Measurements from ENCODE around the gene FAM3B. TPM values are rescaled to one million over a fixed set of nuclear protein-coding genes. Genes with fewer than 3 reads are reported as not detected.

Gene FAM3B
- total RNA-seq, 1 experiment from 2014 or later, result not detected

- no peaks in the 10 kb centered on the region for H3K9me3 Mint-ChIP-seq (ENCODE audit: unreplicated experiment)
- ChIA-PET POLR2A (no interaction called here), CTCF (no interaction called here)
- H3K27me3 Mint-ChIP-seq (ENCODE audit: insufficient read depth, unreplicated experiment), result peaks cover 69% of the 10 kb centered on the region
- BruUV-seq (replicated peaks), result no TSS peak
- no peak for DNase-seq (ENCODE audit: unreplicated experiment)
- TF ChIP-seq, protein P1, sequence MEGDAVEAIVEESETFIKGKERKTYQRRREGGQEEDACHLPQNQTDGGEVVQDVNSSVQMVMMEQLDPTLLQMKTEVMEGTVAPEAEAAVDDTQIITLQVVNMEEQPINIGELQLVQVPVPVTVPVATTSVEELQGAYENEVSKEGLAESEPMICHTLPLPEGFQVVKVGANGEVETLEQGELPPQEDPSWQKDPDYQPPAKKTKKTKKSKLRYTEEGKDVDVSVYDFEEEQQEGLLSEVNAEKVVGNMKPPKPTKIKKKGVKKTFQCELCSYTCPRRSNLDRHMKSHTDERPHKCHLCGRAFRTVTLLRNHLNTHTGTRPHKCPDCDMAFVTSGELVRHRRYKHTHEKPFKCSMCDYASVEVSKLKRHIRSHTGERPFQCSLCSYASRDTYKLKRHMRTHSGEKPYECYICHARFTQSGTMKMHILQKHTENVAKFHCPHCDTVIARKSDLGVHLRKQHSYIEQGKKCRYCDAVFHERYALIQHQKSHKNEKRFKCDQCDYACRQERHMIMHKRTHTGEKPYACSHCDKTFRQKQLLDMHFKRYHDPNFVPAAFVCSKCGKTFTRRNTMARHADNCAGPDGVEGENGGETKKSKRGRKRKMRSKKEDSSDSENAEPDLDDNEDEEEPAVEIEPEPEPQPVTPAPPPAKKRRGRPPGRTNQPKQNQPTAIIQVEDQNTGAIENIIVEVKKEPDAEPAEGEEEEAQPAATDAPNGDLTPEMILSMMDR (IDR thresholded peaks at IDR 0.05; ENCODE audit: unreplicated experiment), result no peak
- no peak overlapping the region for H3K4me3 Mint-ChIP-seq (ENCODE audit: unreplicated experiment)
- no peaks in the 10 kb centered on the region for H3K36me3 Mint-ChIP-seq (ENCODE audit: insufficient read depth, unreplicated experiment)
- no peak overlapping the region for H3K27ac Mint-ChIP-seq (ENCODE audit: low read depth, unreplicated experiment)
- H3K4me1 Mint-ChIP-seq (ENCODE audit: insufficient read depth, unreplicated experiment), result no peaks in the 10 kb centered on the region
- intact Hi-C loops (cut with micrococcal nuclease), result no loop called here
Observed at GRCh38 chr21:41348434-41348833, 31.8 kb downstream of the FAM3B start.

GRCh38 chr21:41349126-41349525, 32.5 kb downstream of the FAM3B start:
- ChIA-PET POLR2A (no interaction called here), CTCF (no interaction called here)
- TF ChIP-seq, protein P1 (IDR thresholded peaks at IDR 0.05; ENCODE audit: unreplicated experiment), result no peak
- intact Hi-C loops (cut with micrococcal nuclease), result no loop called here
- no peak for DNase-seq (ENCODE audit: unreplicated experiment)
- no TSS peak for BruUV-seq (replicated peaks)
- Mint-ChIP-seq H3K27ac (ENCODE audit: low read depth, unreplicated experiment) (no peak overlapping the region), H3K4me3 (ENCODE audit: unreplicated experiment) (no peak overlapping the region), H3K27me3 (ENCODE audit: insufficient read depth, unreplicated experiment) (peaks cover 69% of the 10 kb centered on the region), H3K36me3 (ENCODE audit: insufficient read depth, unreplicated experiment) (no peaks in the 10 kb centered on the region), H3K4me1 (ENCODE audit: insufficient read depth, unreplicated experiment) (no peaks in the 10 kb centered on the region), H3K9me3 (ENCODE audit: unreplicated experiment) (no peaks in the 10 kb centered on the region)

- CTCF ChIA-PET, result interaction anchor here (0.6 to 1.4 kb wide), 3 partner anchors 11 to 386 kb away, joined by 3 to 4 read pairs (median 3); no protein-coding TSS in a partner anchor
- POLR2A ChIA-PET, result no interaction called here
- Mint-ChIP-seq H3K27me3 (ENCODE audit: insufficient read depth, unreplicated experiment) (peaks cover 69% of the 10 kb centered on the region), H3K9me3 (ENCODE audit: unreplicated experiment) (no peaks in the 10 kb centered on the region), H3K36me3 (ENCODE audit: insufficient read depth, unreplicated experiment) (no peaks in the 10 kb centered on the region), H3K4me3 (ENCODE audit: unreplicated experiment) (no peak overlapping the region), H3K27ac (ENCODE audit: low read depth, unreplicated experiment) (no peak overlapping the region), H3K4me1 (ENCODE audit: insufficient read depth, unreplicated experiment) (no peaks in the 10 kb centered on the region)
- intact Hi-C loops (cut with micrococcal nuclease), result no loop called here
- BruUV-seq (replicated peaks), result no TSS peak
- DNase-seq (ENCODE audit: unreplicated experiment), result no peak
- TF ChIP-seq, protein P1 (IDR thresholded peaks at IDR 0.05; ENCODE audit: unreplicated experiment), result no peak
Observed at GRCh38 chr21:41349619-41350390, 33.2 kb downstream of the FAM3B start.

- intact Hi-C loops (cut with micrococcal nuclease), result no loop called here
- TF ChIP-seq, protein P1 (IDR thresholded peaks at IDR 0.05; ENCODE audit: unreplicated experiment), result no peak
- Mint-ChIP-seq H3K27ac (ENCODE audit: low read depth, unreplicated experiment) (no peak overlapping the region), H3K4me3 (ENCODE audit: unreplicated experiment) (no peak overlapping the region), H3K9me3 (ENCODE audit: unreplicated experiment) (no peaks in the 10 kb centered on the region), H3K4me1 (ENCODE audit: insufficient read depth, unreplicated experiment) (no peaks in the 10 kb centered on the region), H3K27me3 (ENCODE audit: insufficient read depth, unreplicated experiment) (peaks cover 70% of the 10 kb centered on the region), H3K36me3 (ENCODE audit: insufficient read depth, unreplicated experiment) (no peaks in the 10 kb centered on the region)
- ChIA-PET POLR2A (no interaction called here), CTCF (interaction anchor here (0.8 to 1.4 kb wide), 2 partner anchors 11 to 14 kb away, joined by 3 to 4 read pairs; no protein-coding TSS in a partner anchor)
- DNase-seq (ENCODE audit: unreplicated experiment), result no peak
- no TSS peak for BruUV-seq (replicated peaks)
Observed at GRCh38 chr21:41350436-41351155, 34.0 kb downstream of the FAM3B start.
